HG03280 (cell line): Measurements from ENCODE around the gene GLRA3.
"Not testable (repeated sequence)": the region's sequence is repeated elsewhere in the genome, so short reads cannot be mapped to it uniquely, and the experiment has no call there.

Source experiments
- ATAC-seq: cut with Tn5 transposase; IDR thresholded peaks from one replicate; pipeline ENCODE4 v1.9.1; 2021; ENCODE audit warnings: mild to moderate bottlenecking, moderate library complexity; ENCODE audit not compliant: unreplicated experiment

Gene GLRA3

GRCh38 chr4:174716986-174717770 lies 111.9 kb downstream of the GLRA3 start:
- ATAC-seq = no peak

DNA sequence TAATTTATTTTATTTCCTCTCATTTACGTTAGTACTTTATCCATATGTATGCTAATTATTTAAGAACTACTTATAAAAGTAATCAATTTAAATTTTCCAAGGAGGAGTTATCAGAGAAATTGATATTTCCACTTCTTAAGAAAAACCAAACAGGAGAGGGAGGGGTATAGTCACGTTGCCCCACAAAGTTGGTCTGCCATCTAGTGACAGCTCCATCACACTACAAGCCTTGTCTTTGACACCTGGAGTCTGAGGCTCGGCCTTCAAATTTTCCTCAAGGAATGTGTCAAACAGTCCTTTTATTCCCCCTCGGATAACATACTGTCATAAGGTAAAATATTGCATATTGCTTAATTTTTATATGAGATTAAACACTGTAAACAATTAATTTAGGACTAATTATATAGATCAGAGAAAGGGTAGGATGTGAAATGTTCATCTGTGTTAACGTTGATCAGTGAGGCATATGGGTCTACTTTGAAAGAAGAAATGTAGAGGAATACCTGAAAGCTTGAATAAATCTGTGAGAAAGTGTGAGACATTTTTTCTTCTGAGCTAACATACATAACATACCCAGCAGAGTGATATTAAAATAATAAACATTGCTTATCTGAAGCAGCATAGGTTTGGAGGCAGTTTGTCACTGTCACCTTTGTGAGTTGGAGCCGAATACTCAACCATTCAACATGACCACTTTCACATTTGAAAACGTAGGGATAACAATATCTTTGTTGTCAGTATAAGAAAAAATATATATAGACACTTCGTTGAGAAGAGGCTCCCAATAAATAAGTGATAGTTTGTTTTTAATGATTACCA lies 114.4 kb downstream of the GLRA3 start:
- peak; percentile 85 for ATAC-seq

DNA sequence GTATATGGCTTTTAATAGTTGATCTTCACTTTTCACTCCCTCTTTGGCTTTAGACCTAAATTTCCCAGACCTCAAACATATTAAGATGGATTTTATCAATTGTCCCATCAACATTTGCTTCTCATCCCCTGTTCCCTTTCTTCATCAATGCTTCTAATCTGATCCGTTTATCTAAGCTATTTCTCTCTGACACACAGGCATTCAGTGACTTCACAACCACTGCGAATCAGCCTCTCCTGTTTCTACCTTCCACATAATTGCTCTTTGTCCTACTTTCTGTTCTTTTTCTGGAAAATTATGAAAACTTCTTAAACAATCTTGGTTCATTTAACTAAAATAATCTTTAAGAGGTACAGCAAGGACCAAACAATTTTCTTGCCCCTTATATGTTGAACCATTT lies 115.2 kb downstream of the GLRA3 start:
- no peak for ATAC-seq

DNA sequence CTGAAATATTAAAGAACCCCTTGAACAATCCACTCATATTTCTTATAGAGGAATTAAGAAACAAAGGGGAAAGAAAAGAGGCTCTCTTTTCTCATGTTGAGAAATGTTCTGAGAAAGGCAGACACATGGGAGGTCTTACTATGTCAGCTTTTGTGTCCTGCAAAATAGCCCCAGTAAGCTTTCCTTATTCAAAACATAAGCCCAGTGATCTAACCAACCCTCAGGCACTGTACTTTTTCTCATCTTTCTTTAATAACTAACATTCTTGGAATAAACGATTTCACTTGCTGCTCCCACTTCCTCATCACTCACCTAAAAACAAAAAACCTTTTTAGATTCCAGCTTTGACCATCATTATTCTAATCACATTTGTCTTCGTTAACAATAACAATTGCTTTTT lies 115.9 kb downstream of the GLRA3 start:
- ATAC-seq = no peak

- no peak for ATAC-seq
Observed at GRCh38 chr4:174709526-174709925, 119.5 kb downstream of the GLRA3 start.

GRCh38 chr4:174708381-174708780 lies 120.7 kb downstream of the GLRA3 start:
- ATAC-seq = no peak

- ATAC-seq = no peak
Observed at GRCh38 chr4:174707902-174708301, 121.1 kb downstream of the GLRA3 start.

GRCh38 chr4:174707051-174707676 lies 121.9 kb downstream of the GLRA3 start:
- peak; percentile 90 for ATAC-seq

DNA sequence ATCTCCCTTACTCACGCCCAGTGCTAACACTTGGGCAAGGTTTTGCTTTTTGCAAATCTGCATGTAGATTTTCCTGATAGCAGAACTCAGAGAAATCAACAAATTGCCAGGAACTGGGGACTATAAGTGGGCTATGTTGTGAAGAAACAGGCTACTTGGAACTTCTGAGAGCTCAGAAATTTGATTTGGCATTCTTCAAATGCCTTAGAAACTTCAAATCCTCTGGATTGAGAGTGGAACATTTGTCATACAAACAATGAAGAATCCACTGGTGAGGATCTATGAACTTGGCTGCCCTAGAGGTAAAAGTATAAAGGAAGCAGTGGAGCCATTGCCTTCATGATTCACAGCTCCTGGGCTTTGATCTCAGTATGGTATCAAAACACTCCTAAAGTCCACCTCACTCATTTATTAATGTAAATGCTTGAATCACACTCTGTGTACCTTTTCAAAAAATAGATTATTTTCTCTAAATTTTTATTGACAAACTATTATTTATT lies 126.0 kb downstream of the GLRA3 start:
- ATAC-seq = no peak

DNA sequence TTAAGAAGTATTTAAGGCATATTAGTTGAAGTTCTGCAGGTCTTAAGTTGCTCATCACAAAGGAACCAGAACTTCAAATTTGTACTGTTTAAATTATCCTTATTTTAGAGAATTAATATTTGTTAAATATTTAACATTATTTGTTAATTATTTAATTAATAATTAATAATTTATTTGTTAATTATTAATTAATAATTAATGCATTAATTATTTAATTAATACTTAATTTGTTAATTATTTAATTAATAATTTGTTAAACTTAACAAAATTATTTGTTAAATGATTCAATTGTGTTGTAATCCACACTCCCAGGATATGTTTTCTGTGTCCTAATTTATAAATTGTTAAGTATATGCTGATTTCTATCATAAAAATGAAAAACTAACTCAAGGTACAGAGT lies 129.4 kb downstream of the GLRA3 start:
- no peak for ATAC-seq

DNA sequence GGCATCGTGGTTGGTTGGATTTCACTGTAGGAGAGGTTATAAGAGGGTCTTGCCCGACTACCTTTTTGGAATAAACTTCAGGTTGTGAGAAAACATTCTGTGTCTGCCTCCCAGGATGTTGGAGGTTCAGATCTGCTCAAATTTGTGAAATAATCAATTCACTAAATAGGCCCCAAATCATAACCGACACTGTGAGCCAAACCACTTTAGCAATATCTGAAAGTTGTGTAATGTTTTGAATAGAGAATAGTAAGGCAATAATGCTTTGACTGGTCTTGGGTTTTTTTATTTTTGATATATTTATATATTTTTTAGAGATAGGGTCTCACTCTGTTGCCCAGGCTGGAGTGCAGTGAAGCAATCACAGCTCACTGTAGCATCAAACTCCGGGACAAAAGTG lies 131.2 kb downstream of the GLRA3 start:
- ATAC-seq = no peak

DNA sequence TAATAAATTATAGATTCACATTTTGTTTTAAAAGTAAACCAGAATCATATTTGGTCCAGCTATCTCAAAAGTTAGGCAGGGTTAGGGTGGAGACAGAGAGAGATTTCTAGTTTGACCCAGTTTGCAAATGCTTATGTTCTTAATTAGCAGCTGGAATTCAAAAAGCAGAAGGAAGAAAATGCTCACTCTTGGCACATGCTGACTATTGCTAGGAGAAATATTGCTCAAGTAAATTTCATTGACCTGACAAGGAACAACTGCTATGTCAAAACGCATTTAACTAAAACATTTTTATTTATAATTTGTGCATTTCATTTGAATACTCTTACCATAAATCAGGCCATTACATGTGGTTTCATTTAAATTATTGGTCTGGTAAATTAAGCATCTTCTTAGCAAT lies 131.8 kb downstream of the GLRA3 start:
- ATAC-seq = no peak

GRCh38 chr4:174696657-174697056 lies 132.4 kb downstream of the GLRA3 start:
- ATAC-seq = no peak

DNA sequence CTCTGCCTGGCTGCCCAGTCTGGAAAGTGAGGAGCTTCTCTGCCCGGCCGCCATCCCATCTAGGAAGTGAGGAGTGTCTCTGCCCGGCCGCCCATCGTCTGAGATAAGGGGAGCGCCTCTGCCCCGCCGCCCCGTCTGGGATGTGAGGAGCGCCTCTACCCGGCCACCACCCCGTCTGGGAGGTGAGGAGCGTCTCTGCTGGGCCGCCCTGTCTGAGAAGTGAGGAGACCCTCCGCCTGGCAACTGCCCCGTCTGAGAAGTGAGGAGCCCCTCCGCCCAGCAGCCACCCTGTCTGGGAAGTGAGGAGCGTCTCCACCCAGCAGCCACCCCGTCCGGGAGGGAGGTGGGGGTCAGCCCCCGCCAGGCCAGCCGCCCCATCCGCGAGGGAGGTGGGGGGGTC lies 137.2 kb downstream of the GLRA3 start:
- not testable (repeated sequence) for ATAC-seq

DNA sequence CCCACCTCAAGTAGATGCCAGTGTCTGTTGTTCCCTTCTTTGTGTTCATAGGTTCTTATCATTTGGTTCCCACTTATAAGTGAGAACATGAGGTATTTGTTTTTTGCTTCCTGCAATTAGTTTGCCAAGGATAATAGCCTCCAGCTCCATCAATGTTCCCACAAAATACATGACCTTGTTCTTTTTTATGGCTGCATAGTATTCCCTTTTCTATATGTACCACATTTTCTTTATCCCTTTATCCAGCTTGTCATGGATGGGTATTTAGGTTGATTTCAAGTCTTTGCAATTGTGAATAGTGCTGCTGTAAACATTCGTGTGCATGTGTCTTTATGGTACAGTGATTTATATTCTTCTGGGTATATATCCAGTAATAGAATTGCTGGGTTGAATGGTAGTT lies 138.4 kb downstream of the GLRA3 start:
- no peak for ATAC-seq

DNA sequence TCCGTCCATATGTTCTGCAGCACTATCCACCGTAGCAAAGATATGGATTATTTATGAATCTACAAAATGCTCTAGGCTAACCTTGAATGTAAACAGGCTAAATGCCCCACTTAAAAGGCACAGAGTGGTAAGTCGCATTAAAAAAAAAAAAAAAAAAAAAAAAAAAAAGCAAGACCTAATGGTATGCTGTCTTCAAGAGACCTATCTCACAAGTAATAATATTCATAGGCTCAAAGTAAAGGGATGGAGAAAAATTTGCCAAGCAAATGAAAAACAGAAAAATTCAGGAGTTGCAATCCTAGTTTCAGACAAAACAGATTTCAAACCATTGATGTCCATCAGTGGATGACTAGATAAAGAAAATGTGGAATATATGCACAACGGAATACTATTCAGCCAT lies 139.4 kb downstream of the GLRA3 start:
- no peak for ATAC-seq

DNA sequence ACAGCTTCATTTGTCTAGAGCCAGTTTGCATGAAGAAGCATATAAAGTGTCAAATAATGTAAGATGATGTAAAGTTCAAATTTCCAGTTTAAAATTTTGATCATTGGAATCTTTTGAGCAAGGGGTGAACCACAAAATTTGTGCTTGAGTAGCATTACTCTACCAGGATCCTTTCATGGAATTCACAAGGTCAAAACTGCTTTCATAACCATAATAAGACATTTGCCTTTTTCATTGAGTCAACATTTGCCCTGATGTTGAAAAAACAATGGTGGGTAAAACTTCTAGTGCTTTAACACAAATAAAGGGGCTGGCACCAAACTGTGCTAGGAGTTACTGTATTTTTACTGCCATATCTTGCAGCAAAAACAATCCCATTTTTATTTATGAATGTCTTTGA lies 142.2 kb downstream of the GLRA3 start:
- no peak for ATAC-seq

GRCh38 chr4:174681723-174682300 lies 147.2 kb downstream of the GLRA3 start:
- no peak for ATAC-seq

- no peak for ATAC-seq
Observed at GRCh38 chr4:174674305-174674840, 154.7 kb downstream of the GLRA3 start.

DNA sequence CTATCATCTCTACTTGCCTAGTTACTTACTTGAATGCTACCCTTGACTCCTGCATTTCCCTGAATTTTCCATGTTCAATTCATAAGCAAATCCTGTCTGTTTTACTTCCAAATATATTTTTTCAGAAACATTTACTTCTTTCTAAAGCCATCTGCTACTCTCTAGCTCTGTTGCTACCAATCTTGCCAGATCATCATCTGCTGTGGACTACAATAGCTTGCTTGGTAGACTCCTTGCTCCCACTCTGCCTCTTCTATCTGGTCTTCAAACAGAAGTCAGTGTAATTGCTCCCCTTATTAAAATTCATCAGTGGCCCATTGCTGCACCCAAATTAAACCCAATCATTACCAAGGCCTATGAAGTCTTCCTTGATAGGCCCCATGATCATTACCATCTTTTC lies 155.2 kb downstream of the GLRA3 start:
- no peak for ATAC-seq

- no peak for ATAC-seq
Observed at GRCh38 chr4:174672276-174672675, 156.8 kb downstream of the GLRA3 start.
